Testis (tissue), 3 donors: ENCODE data around the gene HNRNPL. TPM values are rescaled to one million over a fixed set of nuclear protein-coding genes. Genes with fewer than 3 reads are reported as not detected.

ENCODE experiments used
- DNase-seq: peaks from one replicate; pipeline ENCODE4 v3.0.0-alpha.2; 2019
- H3K27ac ChIP-seq, 2 donors: fragments of 200-600 bp; sonication (generic); one replicate each; pipeline ENCODE4 v1.5.1; 2019
- H3K27me3 ChIP-seq: fragments of 200-600 bp; sonication (generic); one replicate; pipeline ENCODE4 v1.5.1; 2019
- H3K36me3 ChIP-seq: fragments of 200-600 bp; sonication (generic); one replicate; pipeline ENCODE4 v1.5.1; 2017; ENCODE audit warnings: low read depth; ENCODE audit errors: missing control alignments
- H3K4me1 ChIP-seq: fragments of 200-600 bp; sonication (generic); one replicate; pipeline ENCODE4 v1.5.1; 2019
- H3K4me3 ChIP-seq, 2 donors: fragments of 200-600 bp; sonication (generic); one replicate each; pipeline ENCODE4 v1.5.1; 2017 to 2019
- H3K9me3 ChIP-seq: fragments of 200-600 bp; sonication (generic); one replicate; pipeline ENCODE4 v1.5.1; 2017
- POLR2A ChIP-seq: fragments of 450-650 bp; IDR thresholded peaks from one replicate; pipeline ENCODE4 v1.6.1; 2017; ENCODE audit warnings: antibody characterized with exemption, mild to moderate bottlenecking, moderate library complexity
- WGBS, 2 donors: methylation state at CpG; one replicate each; pipeline ENCODE4 v1.1.5; 2018; 5-methylcytosine and 5-hydroxymethylcytosine counted together
- intact Hi-C: fragments of 100-400 bp; cut with DNase I; formaldehyde crosslinking; loops from one replicate; pipeline ENCODE4 v1.15.1; 2023; ENCODE audit warnings: low total_unique reads
- polyA plus RNA-seq: library from polyadenylated mRNA; stranded (reverse); fragments of 350-450 nt; fragmentation: Illumina TruSeq; extraction: RNeasy Lipid Tissue Mini Kit (QIAGEN cat#74804); gene quantifications from one replicate; pipeline ENCODE4 v1.2.3, GENCODE V29; 2014; ENCODE audit warnings: low read depth, low replicate concordance; ENCODE audit not compliant: insufficient read depth
- total RNA-seq, 2 donors: library from RNA; depleted of rRNA; stranded (reverse); fragments of >200 nt; gene quantifications; one replicate each; pipeline ENCODE4 v1.2.3, GENCODE V29; 2016
- TF ChIP-seq, protein P1 (sequence below), 3 experiments: fragments of 450-650 bp in 2 of 3; fragments of 200-600 bp in 1 of 3; sonication (generic) in 1 of 3; IDR thresholded peaks; one replicate each; pipeline ENCODE4 v1.5.1; 2016 to 2019; ENCODE audit warnings: antibody characterized with exemption in 3 of 3, mild to moderate bottlenecking in 2 of 3, moderate library complexity in 1 of 3

HNRNPL gene
- total and polyA plus RNA-seq, 3 donors from 2014 or later = 216 to 307 (median 249) TPM

DNA sequence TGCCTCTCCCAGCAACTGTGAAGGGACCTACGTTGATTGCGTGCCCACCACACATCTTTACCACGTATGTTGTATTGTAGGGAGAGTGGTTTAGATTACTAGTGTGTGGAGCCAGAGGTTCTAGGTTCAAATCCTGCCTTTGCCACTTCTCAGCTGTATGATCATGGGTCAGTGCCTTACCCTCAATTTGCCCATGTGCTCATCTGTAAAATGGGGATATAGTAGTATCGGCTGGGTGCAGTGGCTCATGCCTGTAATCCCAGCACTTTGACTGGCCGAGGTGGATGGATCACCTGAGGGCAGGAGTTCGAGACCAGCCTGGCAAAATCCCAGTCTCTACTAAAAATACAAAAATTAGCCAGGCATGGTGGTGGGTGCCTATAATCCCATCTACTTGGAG is 36.5 kb downstream of the HNRNPL start:
- no peak for DNase-seq
- 89 to 91% methylated on average over 6 of the region's 6 CpGs for WGBS, 2 donors
- TF ChIP-seq, protein P1, sequence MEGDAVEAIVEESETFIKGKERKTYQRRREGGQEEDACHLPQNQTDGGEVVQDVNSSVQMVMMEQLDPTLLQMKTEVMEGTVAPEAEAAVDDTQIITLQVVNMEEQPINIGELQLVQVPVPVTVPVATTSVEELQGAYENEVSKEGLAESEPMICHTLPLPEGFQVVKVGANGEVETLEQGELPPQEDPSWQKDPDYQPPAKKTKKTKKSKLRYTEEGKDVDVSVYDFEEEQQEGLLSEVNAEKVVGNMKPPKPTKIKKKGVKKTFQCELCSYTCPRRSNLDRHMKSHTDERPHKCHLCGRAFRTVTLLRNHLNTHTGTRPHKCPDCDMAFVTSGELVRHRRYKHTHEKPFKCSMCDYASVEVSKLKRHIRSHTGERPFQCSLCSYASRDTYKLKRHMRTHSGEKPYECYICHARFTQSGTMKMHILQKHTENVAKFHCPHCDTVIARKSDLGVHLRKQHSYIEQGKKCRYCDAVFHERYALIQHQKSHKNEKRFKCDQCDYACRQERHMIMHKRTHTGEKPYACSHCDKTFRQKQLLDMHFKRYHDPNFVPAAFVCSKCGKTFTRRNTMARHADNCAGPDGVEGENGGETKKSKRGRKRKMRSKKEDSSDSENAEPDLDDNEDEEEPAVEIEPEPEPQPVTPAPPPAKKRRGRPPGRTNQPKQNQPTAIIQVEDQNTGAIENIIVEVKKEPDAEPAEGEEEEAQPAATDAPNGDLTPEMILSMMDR (IDR thresholded peaks at IDR 0.05) = no peak
- TF ChIP-seq POLR2A = no peak
- Histone ChIP-seq H3K27me3 (no peaks in the 10 kb centered on the region), H3K36me3 (no peaks in the 10 kb centered on the region), H3K4me1 (peaks cover 9% of the 10 kb centered on the region), H3K27ac (no peak overlapping the region), H3K4me3 (no peak overlapping the region), H3K9me3 (no peaks in the 10 kb centered on the region)
- intact Hi-C loops = no loop called here

DNA sequence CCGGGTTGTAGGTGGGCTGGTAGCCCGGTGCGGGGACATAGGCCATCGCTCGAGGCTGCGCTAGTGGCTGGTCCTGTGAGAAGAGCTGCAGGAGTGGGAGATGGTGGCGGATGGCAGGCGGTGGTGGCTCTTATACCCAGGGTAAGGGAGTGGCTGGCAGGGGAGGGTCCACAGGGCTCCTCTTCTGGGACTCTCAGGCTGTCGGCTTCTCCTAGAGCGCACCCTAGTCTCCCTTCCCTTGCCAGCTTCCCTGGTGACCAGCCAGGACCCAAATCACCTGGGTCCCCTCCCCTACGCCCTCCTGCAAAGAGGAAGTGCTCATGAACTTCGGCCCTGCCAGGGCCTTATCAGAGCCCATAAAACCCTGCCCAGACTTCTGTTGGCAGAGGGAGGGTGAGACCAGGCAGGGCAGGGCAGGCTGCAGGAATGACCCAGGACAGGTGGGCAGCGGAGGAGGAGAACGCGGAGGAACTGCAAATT is 36.9 kb downstream of the HNRNPL start, which contains the start of gene LGALS4:
TSS of gene LGALS4 (minus strand) at position 105 of the 480 bp plus-strand sequence. CDS start at position 46, 59 bp downstream.
- Histone ChIP-seq H3K9me3 (no peaks in the 10 kb centered on the region), H3K27me3 (no peaks in the 10 kb centered on the region), H3K36me3 (no peaks in the 10 kb centered on the region), H3K4me3 (no peak within 1 kb of the TSS), H3K27ac (no peak within 1 kb of the TSS), H3K4me1 (peaks cover 5% of the 10 kb centered on the region)
- no peak for DNase-seq
- 85 to 87% methylated on average over 9 to 15 of the region's 15 CpGs for WGBS, 2 donors
- no peak for TF ChIP-seq POLR2A
- TF ChIP-seq, protein P1 (IDR thresholded peaks at IDR 0.05) = no peak
- intact Hi-C loops = no loop called here

DNA sequence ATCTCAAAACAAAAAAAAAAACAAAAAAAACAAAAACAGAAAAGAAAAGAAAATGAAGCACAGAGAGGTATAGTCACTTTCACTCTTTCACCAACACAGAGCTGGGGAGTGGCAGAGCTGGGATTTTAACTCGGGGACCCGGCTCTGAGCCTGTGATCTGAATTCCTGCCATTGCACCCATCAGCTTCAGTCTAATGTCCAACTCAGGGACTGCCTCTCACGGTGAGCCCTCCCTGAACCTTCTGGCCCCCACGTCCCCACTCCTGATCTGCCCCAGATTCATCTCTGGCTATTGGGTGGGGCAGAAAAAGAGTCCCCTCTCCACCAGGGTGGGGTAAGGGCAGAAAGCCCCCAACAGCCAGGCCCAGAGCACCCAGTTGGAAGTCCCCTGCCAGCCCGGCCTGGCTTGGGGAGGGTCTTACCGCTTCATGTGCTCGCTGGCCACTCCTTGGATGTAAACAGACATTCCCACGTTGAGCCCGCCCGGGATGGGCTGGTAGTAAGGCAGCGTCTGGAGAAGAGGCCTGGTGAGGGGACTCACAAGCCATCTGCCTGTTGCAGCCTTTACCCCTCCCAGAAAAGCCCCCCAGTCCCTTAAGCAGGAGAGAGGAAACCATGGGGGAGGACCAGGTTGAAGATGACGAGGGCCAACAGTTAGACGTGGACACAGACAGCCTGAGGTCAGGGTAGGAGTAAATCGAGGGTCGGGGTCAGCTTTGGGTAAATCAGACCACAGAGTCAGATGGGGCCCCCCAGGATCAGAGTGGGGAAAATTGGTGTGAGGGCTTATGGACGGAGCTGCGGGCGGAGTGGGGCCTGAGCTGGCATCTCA is 37.6 kb downstream of the HNRNPL start:
- Histone ChIP-seq H3K4me3 (no peak overlapping the region), H3K4me1 (peaks cover 3% of the 10 kb centered on the region), H3K36me3 (no peaks in the 10 kb centered on the region), H3K27me3 (no peaks in the 10 kb centered on the region), H3K9me3 (no peaks in the 10 kb centered on the region), H3K27ac (no peak overlapping the region)
- DNase-seq = no peak
- WGBS, 2 donors = 87 to 90% methylated on average over 16 to 18 of the region's 18 CpGs
- intact Hi-C loops = no loop called here
- no peak for TF ChIP-seq POLR2A
- TF ChIP-seq, protein P1 (IDR thresholded peaks at IDR 0.05) = no peak

DNA sequence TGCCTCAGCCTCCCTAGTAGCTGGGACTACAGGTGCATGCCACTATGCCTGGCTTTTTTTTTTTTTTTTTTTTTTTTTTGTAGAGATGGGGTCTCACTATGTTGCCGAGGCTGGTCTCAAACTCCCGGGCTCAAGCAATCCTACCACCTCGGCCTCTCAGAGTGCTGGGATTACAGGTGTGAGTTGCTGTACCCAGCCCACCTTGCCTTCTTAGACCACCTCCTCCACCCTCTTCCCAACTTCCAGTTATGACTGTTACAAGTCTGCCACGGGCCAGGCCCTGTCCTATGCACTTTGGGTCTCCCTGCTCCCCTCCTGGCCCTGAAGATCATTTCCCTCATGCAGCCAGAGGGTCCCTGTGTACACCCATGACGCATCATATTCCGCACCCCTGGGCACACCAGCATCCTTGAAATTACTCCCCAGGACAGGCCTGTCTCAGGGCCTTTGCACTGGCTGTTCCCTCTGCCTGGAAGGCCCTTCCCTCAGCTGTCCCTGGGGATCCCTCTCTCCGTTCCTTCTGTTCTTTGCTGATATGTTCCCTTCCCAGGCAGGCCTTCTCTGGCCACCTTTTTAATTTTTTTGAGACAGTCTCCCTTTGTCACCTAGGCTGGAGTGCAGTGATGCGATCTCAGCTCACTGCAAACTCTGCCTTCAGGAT is 40.1 kb downstream of the HNRNPL start:
- WGBS, 2 donors = 93 to 96% methylated on average over 8 of the region's 8 CpGs

More for the DNA sequence above, 40.1 kb downstream of the HNRNPL start:
- no peak for DNase-seq
- no peaks in the 10 kb centered on the region for H3K27me3 ChIP-seq
- intact Hi-C loops = no loop called here
- H3K4me1 ChIP-seq = no peaks in the 10 kb centered on the region
- no peaks in the 10 kb centered on the region for H3K9me3 ChIP-seq
- no peak overlapping the region for H3K27ac ChIP-seq
- no peaks in the 10 kb centered on the region for H3K36me3 ChIP-seq
- TF ChIP-seq POLR2A = no peak
- TF ChIP-seq, protein P1 (IDR thresholded peaks at IDR 0.05) = no peak
- no peak overlapping the region for H3K4me3 ChIP-seq
